ENCODE data around the gene OR5K4.

OR5K4 gene

DNA sequence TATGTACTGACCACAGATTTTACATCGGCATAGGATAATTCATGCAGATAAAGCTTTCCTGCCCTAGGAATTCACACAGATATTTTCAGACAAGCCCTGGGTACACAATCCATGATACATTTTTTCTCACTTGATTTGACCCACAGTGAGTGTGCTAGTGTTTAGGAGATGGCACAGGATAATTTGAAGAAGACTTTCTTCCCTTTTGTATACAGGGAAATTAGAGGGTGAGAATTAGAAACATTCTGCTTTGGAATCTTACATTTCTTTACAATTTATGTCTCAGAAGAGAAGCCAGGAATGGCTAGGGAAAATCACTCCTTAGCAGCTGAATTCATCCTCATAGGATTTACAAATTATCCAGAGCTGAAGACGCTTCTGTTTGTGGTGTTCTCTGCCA is at the start of gene OR5K4:
TSS of gene OR5K4 (plus strand) at position 301 of the 400 bp plus-strand sequence. CDS start at position 301, 0 bp downstream.
- no peak for DNase-seq (ENCODE audit: low read depth)

- DNase-seq (ENCODE audit: low read depth), result no peak
These were observed 31.6 kb upstream of the OR5K4 start for GRCh38 chr3:98322101-98322500.

DNA sequence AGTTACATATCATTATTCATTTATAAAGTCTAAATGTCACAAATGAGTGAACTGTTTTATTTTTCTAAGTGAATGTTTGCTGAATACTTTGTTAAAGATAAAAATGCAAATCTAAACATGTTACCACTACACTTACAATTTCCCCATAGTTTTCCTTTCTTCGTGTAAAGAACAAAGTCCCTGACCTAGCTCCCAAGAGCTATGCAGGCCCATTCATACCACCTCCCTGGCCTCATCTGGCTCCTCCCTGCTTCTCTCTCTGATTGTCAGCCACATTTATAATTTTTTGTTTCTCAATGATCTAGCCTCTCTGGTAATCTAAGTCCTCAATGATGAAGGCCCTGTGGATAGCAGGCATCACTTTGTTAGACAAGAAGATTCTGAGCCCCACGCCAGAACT is 31.0 kb upstream of the OR5K4 start:
- no peak for DNase-seq (ENCODE audit: low read depth)

DNA sequence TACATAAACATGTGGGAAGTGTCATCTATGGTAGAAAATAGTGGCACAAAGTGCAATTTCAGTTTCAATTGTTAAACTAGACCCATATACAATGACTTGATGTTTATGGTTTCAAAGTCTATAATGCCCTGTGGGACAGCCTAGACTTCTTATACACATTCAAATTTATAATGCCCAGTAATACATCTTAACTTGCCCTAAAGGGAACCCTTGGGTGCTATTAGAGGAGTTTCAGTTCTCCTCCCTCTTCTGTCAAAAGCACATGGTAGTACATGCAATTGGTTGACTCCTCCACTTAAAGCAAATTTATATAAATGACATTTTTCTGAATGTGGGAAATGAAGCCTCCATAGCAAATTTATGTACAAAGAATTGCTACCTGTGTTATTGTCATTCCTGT is 30.2 kb upstream of the OR5K4 start:
- no peak for DNase-seq (ENCODE audit: low read depth)

GRCh38 chr3:98325055-98325454 is 28.6 kb upstream of the OR5K4 start:
- DNase-seq (ENCODE audit: low read depth), result no peak

GRCh38 chr3:98326105-98326893 is 27.4 kb upstream of the OR5K4 start:
- no peak for DNase-seq (ENCODE audit: low read depth)

- DNase-seq (ENCODE audit: low read depth), result no peak
These were observed 26.7 kb upstream of the OR5K4 start for GRCh38 chr3:98326945-98327344.

DNA sequence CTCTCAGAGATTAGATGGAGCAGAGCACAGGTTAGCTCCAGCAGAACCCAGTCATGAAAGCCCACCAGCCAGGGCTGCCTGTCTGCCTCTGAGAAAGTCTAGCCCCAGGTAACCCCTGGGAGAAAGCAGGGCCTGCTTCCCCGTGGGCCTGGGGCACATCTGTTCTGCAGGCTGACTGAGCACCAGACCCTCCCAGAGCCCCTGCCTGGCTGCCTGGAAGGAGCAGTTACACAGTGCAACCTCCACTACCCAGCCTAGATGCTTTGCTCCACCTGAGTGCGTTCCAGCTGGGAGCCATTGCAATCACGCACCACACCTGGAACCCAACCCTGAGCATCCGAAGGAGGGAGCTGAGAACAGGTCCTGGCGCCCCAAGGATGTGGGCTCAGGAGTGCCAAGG is 24.7 kb upstream of the OR5K4 start:
- DNase-seq (ENCODE audit: low read depth), result no peak

- no peak for DNase-seq (ENCODE audit: low read depth)
These were observed 24.1 kb upstream of the OR5K4 start for GRCh38 chr3:98329392-98330124.

GRCh38 chr3:98331329-98331728 is 22.3 kb upstream of the OR5K4 start:
- no peak for DNase-seq (ENCODE audit: low read depth)

GRCh38 chr3:98333989-98334606 is 19.6 kb upstream of the OR5K4 start:
- no peak for DNase-seq (ENCODE audit: low read depth)

DNA sequence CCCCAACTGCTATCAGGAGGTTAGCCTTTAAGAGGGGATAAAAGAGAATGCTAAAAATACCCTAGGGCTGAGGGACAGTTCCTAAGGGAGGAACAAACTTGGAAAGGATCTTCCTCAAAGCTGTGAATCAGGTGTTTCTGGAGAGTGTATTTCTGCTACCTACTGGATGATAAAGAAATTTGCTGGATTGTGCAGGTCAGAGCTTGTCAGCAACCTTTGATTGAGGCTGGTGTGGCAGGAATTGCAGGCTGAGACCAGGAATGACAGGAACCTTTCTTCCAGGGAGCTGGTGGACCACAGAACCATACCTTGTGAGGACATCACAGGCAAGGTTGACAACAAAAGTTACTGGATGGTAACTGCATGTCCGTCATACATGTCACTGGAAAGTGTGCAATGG is 14.6 kb upstream of the OR5K4 start:
- DNase-seq (ENCODE audit: low read depth), result no peak

DNA sequence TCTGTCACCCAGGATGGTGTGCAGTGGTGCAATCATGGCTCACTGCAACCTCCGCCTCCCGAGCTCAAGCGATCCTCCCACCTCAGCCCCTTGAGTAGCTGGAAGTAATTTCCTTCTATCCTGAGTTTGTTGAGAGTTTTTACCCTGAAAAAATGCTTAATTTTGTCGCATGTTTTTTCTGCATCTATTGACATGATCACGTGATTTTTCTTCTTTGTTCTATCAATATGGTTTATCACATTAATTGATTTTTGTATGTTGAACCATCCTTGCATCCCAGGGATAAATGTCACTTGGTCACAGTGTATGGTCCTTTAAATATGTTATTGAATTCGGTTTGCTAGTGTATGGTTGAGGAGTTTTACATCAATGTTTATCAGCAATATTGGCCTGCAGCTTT is 11.9 kb upstream of the OR5K4 start:
- DNase-seq (ENCODE audit: low read depth), result no peak

DNA sequence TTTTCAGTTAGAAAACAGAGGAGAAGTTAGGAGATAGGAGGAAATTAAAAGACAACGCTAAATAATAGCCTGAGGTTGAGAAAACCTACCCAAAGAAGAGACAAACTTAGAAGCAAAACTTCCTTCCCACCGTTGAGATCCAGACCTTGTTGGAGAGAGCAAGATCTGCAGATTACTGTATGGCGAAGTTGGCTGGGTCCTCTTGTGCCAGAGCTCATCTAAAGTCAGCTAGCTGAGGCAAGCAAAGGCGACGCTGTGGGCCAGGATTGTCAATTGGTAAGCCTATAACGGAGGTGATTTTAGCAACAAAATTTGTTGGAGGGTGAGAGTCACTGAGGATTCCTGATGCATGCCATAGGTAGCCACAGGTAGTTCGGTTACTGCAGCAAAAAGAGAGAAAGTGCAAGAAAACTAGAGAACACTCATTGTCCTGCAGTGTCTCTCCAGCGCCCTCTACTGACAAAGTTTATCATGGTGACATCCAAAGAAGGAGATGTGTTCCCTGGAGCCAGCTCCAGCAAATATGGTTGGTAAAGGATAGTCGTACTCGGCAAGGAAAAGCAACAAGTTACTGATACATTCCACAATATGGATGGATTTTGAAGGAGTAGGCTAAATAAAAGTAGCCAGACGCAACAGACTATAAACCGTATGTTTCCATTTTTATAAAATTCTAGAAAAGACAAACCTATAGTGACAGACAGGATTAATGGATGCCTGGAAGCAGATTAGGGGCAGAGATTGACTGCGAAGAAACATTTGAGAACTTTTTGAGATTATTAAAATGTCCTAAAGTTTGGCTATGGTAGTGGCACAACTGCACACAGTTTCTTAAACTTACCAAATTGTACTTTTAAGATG is 9.8 kb upstream of the OR5K4 start:
- DNase-seq (ENCODE audit: low read depth), result no peak

- DNase-seq (ENCODE audit: low read depth), result no peak
These were observed 3.6 kb upstream of the OR5K4 start for GRCh38 chr3:98350082-98350481.

- DNase-seq (ENCODE audit: low read depth), result no peak
These were observed 5.6 kb downstream of the OR5K4 start for GRCh38 chr3:98359250-98359649.

- DNase-seq (ENCODE audit: low read depth), result no peak
These were observed 6.5 kb downstream of the OR5K4 start for GRCh38 chr3:98359993-98360675.

DNA sequence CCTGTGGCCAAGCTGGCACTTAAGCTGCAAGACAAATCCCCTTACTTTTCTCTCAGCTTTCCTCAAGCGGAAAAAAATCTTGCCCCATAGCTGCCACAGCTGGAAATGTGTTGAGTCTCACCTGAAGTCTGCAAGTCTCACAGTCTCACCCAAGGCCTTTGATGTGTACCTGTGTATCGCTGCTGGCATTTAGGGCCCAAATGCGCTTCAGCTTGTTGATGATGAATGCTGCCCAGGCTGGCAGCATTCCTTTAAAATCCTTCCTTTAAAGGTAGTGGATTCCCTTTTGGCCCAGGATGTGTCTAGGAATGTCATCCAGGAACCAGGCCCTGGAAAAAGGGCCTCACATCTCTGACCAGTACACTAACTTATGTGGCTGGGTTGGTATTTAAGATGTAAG is 7.0 kb downstream of the OR5K4 start:
- DNase-seq (ENCODE audit: low read depth), result no peak

DNA sequence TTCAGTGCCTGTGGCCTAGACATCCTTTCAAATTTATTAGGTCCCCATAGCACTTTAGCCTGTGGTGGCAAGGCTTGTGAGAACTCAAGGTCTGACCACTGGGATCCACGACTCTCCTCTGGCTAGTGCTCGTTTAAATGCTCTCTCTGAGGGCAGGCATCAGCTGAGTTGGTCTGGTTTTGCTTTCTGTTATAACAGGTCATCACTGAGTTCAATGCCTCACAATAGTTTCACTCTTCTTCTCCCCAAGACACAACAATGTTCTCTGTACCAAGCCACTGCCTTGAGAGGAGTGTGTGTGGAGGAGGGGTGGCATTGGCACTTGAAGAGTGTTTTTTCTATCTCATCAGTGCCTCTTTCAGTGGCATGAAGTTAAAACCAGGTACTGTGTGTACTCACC is 7.6 kb downstream of the OR5K4 start:
- DNase-seq (ENCODE audit: low read depth), result no peak

GRCh38 chr3:98367464-98368246 is 14.0 kb downstream of the OR5K4 start:
- no peak for DNase-seq (ENCODE audit: low read depth)

- DNase-seq (ENCODE audit: low read depth), result no peak
These were observed 17.5 kb downstream of the OR5K4 start for GRCh38 chr3:98371186-98371585.
